SKM-1 (cell line): ENCODE data around the gene CA5A.
A peak's percentile ranks its signal among the peaks of the same experiment; 100 is the strongest.

ENCODE experiments used
- DNase-seq: peaks from one replicate; lab custom pipeline; 2025; ENCODE audit not compliant: unreplicated experiment; lab: John Stamatoyannopoulos, UW

Gene CA5A

DNA sequence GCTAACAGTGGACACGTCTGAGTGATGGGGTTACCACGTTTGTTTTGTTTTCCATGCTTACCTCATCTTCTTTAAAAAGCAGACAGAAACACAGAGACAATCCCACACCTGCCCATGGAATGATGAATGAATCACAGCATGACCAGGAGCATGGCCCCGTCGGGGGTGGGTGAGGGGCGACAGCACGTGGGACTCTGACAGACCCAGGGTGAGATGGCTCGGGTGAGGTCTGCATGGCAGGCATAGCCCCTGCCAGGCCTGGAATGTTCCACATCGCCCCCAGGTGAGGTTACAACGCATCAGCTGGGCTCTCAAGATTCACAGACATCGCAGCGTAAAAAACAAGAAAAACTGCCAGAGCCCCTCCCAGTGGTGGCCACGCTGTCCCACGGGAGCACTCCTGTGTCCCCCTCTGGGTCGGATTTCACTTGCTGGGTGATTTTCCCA, 85.2 kb downstream of the CA5A start:
- no peak for DNase-seq

DNA sequence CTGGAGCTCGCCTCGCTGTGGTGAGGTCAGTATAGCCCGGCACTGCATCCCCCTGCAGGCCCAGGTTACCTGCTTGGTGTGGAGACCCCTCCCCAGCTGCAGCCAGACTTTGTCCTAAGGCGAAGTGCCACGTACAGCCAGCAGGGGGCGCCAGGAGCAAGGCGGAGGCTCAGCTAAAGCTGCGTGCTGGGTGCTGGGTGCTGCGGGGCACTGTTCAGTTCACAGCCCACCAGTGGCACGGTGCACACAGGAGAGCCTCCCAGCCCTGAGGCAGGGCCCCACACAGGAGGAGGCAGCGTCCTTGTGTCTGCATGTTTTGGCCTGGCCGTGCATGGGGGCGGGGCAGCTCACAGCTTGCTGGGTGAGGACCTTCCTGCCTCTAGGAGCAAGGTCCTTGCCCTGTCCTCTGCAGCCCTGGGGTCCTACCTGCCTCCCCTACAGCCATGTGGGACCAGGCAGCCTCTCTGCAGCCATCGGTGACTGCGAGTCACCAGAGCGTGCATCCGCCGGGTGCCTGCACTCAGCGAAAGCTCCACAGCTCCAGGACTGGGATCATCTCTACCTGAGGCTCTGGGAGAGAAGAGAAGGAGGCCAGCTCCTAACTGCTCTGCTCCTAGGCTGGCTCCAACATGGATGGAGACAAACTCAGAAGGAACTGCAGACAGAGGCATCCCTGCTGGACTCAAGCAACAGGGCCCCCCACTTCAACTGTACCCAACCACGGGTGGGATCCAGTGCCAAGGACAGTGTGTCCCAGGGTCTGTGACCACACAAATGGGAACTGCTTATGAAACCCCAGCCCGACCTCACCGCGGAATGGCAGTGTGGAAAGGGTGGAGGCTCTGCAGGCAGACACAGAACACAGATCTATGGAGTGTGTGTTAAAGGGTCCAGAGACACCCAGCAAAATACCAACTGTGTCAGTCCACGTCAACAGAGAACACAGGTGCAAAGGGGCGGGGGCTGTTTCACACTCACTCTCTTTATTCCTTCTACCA, 86.0 kb downstream of the CA5A start:
- peak; percentile 5 for DNase-seq

DNA sequence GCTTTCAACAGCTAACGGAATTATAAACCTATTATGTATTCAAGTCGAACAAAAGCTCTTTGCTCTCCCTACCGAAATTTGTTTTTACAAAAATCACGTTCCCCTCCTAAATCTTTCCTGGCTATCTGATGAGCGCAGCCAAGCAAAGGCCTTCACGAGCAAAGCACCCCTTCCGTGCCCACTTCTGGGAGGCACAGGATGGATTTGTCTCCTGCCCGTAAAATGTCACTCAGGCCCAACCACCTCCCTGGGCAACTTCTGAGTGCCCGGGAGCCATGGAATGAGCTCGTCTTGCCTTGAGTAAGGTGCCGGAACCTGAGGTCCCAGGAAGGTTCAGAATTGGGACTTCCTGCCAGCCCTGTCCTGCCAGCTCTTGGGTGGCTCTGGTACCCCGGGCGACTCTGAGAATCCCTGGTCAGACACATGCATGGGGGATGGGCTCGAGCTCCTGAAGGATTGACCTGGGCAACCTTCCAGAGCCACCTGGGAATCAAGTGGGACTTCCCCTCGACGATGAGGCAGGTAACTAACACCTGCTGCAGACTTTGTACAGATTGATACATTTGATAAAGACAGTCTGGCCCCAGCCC, 86.8 kb downstream of the CA5A start:
- no peak for DNase-seq

DNA sequence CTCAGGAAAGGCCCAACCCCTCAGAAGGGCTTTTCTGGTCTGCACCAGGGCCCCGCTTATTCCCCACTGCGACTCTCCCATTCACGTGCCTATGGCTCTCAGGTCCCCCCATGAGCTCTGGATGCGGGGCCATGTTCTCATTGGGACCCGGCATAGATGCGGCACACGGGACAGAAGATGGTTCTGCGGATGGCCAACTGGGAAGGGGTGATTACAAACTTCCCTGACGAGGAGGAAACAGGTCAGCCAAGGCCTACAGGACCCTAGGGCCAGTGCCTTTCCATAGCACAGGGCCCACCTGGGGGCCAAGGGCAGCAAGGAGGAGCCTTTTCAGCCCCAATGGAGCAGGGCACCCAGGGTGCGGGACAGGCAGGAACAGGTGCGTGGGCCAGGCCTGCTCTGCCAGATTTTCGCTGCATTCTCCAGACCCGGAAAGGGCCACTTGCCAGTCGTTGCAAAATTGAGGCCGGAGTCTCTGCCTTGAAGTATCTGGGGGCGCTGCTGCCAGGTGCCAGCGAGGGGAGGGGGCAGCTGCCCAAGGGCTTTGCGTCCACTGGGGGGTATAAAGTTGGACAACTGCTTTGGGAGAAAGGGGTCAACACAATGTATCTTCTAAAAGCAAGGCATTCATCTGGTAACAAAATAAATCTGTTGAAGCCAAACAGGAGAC, 87.5 kb downstream of the CA5A start:
- DNase-seq: no peak

DNA sequence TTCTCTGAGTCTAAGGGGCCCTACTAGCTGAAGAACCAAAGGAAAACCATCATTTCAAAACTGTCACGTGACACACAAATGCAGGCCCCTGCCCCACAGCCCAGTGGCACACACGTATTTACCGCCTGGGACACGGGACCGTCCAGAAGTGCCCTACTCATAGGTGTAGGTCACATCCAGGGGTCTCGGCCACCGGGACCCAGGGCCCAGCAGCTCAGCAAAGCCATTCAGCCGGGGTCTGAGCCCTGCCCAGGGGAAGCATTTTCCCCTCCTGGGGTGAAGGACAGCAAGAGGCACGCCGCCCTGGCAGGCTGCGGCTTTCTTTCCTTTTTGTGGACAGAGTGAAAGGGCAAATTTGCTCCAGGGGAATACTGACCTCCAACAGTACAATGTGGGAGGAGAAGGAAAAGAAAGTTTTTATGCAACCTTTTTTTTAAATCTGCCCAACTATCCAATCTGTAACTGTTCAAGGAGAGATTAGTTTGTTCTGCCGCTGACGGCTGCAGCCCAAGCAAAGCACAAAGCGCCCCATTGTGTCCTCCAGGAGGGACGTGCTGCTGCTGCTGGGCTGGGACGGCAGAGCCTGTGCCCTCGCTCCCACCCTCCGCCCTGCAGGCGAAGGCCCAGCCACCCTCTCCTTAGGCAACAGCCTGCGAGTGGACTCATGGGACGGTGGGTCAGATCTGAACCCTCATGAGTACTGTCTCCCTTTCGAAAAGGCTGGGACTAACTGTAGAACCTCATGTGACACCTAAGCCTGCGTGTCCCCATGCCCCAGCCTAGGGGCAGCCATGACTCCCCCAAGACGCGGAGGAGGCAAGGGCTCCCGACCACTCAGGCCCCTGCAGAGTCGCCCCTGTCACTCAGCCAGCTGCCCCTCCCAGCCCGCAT, 88.3 kb downstream of the CA5A start:
- DNase-seq: no peak

DNA sequence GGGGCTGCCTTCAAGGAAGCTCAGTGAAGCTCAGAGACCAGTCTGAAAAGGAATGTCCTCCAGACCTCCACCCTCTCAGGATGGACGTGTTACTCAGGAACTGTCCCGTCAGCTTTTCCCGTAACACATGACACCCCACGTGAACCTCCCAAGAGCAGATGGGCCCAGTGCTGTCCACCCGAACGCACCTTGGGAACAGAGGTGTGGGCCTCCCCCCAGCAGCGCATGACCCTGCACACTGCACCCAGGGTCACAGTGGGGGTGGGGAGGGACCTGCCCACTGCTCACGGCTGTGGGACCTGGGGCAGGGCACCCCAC, 88.9 kb downstream of the CA5A start:
- DNase-seq: no peak

DNA sequence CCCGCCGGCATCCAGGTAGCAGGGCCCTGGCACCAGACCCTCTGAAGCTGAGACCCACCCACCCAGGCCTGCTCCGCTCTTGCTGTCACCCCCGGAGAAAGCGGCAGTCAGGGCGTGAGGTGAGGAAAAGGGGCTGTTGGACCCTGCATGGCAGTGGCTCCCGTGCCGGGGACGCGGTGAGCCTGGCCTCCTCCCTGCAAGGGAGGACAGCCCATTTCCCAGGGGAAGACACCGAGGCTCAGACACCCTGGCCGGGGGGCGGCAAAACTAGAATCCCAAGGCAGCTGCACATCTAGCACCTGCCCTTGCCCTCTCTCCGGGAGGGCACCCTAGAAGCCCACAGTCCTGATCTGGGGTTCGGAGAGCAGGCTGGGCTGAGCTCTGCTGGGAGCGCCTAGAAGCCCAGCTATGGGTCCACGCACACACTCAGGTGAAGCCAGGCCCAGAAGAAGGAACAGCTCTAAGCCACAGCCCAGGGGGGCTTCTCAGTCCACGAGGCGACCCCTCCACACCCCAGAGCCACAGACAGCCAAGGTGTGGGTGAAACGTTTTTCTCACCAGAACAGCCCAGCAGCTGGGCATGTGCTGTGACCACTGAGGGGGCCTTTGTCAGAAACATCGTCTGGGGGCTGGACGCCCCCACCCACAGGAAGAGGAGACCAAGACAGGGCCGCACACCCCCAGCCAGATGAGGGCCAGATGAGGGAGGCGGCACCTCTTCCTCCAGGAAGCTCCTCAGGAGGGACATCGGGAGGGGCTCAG, 89.4 kb downstream of the CA5A start:
- no peak for DNase-seq

DNA sequence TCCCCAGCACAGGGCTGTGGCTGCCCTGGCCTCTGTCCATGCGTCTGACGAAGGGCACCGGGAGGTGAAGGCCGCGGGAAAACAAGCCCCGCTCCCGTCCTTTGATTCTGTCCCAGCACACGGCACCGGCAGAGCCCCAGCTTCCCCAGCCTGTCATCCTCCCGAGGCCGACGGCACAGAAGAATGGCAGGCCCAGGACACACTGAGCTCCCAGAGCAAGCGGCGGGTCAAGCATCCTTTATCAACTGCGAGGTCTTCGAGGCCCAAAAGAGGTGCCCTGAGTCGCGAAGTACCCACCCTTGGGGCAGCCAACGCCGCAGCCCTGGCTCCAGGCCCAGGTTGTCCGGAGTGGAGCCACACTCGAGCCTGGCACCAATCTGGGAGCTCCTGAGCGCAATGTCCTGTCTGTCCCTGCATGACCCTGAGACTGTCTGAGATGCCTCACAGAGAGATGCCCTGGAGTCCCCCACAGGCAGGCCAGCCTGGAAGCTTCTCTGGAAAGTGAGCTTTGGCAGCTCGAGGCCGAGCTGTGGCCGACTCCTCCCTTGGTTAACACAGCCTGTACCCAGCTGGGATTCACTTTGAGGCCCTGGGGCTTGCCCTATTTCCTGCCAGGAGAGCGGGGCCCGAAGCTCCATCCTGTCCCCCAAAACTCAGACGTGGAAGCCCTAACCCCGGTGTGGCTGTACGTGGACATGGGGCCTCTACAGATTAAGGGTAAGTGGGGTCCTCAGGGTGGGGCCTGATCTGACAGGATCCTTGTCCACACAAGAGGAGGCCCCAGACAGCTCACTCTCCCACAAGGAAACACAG, 90.3 kb downstream of the CA5A start:
- no peak for DNase-seq

DNA sequence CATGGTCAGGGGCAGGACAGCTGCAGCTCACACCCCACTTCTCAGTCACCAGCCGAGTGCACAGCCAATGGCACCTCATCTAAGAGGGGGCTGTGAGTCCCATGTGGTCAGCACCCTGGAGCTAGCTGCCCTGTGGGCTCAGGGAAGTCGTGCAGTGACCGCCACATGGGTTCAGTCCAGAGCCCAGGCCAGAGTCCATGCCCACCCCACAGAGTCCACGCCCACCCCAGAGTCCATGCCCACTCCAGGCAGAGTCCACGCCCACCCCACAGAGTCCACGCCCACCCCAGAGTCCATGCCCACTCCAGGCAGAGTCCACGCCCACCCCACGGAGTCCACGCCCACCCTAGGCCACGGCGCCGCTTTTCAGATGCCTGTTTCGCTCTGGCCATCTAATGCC, 91.1 kb downstream of the CA5A start:
- DNase-seq: no peak

DNA sequence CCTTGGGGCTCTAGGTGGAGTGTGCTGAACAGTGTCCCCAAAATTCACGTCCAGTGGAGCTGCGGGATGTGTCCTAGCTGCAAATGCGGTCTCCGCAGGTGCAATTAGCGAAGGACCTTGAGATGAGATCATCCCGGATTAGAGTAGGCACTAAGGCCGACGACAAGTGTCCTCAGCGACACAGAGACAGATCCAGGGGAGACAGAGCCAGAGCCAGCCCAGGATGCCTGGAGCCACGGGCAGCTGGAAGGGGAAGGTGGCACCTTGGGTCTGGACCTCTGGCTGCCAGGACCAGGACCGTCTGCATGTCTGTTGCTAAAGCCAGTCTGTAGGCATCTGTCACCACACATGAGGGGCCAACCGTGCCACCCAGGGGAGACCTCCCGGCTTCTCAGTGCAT, 91.5 kb downstream of the CA5A start:
- no peak for DNase-seq

DNA sequence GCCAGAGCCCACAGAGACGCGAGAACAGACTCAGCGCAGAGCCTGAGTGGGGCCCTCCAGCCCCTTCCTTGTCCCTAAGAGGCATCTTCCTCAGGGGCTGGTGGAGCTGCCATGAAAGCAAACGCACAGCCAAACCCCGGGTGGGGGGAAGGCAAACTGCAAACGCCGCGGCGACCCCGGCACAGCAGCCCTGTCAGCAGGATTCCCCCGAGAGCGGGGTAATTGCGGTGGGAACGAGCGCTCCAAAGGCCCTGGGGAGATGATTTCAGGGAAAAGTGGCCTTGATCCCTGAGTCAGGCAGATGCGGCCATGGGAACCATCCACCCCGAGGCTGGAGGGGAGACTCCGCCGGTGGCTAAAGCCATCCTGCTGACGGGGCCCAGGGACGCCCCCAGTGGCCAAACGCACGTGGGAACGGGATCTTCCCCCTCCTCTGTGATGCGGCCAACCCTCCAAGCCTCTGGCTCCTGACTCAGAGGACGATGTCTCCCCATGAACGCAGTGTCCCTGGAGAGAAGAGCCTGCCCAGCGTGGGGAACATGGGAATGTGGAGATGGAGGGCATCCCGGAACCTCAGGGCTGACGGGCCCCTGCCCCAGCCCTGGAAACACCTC, 92.1 kb downstream of the CA5A start:
- DNase-seq: no peak

DNA sequence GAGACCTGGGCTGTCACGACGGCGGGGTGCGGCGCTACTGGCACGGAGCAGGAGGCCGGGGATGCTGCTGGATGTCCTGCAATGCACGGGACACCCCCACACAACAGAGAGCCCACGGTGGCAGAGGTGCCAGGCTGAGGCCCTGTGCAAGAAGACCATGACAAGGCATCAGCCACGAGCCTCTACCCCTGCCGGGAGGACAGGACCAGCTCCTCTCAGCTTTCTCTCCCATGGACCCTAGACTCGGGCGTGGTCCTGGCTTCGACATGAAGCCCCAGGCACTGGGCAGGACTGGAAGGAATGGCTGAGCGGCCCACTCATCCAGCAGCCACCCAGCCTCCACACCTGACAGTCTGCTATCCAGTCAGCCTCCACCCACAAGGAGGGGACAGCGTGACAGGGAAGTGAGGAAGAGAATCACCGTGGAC, 92.6 kb downstream of the CA5A start:
- DNase-seq: no peak

DNA sequence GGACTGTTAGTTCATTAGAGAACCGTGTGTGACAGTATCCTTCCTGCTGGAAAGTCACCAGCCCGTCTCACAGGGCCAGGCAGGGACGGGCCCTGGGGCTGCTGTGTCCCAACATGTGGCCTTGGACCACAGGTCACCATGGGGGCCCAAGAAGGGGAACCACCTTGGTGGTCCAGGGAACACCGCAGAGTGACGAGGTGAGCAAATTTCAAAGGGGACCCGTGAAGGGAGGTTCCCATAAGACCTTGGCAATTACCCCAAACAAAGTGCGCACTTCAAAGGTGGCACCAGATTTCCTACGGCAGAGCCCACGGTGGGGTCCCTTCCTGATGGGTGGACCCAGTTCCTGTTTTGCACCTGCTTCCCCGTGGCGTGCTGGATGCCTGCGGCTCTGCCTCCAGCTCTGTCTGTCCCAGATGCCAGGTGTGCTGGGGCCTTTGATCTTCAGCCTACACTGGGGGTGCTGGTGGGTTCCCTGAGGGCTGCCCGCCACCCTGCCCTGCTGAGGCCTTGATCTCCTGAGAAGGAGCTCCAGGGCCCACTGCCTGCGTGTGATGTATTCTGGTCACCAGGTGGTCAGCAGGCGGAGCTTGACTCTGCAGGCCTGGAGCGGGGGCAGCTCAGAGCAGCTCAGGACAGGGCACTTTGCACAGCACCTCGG, 94.0 kb downstream of the CA5A start:
- no peak for DNase-seq

DNA sequence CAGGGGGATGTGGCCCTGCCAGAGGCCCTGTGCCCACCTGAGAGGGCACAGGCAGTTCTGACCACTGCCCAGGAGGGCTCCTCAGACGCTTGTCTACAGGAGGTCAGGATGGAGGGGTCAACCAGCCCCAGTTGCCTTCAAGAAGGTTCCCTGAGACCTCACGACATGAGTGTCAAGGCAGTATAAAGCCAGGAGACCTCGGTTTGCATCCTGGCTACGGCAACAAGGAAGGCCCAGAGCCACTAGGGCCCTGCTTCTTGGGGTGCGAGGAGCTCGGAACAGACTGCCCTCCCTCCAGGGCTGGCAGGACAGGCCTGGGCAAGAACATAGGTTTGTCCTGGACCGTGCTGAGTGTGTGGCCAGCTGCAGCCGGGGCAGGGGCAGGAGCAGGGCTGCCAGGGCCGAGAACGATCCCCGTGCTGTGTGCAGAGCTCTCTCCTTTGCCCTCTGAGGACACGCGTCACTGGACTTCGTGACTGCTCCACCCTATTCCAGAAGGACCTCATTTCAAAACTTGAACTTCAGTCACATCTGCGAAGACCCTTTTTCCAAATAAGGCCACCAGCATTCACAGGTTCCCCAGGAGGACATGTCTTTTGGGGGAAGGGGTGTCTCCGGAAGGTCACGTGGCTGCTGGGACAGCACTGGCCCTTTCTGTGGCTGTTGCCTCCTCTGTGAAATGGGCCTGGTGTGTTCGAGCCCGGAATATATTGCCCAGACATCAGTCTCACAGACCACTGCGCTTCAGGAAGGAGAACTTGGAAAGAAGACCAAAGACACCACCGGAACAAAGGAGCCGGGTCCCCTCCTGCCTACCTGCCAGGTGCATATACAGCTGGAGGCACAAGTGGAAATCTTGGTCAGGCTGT, 94.8 kb downstream of the CA5A start:
- DNase-seq: no peak

DNA sequence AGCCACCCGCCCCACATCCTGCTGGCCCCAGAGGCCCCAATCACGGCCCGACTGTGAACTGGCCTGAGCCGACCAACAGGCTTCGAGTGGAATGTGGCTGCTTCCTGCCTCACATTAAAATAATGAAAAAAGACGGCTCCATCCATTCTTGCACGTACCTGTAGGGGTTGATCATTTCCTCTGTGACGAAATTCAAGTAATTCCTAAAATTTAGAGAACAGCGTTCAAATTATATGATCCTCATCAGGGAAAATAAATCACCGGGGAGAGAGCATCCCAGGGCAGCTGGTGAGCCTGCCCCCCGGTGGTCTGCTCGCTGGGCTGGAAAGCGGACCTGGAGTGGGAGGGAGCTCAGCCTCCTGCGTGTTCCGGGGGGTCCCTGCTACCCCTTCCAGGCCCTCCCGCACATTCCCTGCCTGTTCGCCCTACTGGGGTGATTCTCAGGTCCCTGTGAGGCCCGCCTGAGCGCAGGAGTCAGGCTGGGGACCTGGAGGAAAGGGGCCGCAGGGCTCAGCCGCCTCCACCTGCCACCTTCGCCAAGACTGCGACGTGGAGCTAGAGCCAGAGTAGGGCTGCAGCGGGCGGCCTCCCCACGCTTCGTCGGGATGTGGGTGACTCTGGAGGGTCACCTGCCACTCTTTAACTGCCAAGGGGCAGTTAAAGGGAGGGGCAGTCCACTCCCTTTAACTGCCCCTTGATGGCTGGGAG, 95.9 kb downstream of the CA5A start:
- DNase-seq: no peak

DNA sequence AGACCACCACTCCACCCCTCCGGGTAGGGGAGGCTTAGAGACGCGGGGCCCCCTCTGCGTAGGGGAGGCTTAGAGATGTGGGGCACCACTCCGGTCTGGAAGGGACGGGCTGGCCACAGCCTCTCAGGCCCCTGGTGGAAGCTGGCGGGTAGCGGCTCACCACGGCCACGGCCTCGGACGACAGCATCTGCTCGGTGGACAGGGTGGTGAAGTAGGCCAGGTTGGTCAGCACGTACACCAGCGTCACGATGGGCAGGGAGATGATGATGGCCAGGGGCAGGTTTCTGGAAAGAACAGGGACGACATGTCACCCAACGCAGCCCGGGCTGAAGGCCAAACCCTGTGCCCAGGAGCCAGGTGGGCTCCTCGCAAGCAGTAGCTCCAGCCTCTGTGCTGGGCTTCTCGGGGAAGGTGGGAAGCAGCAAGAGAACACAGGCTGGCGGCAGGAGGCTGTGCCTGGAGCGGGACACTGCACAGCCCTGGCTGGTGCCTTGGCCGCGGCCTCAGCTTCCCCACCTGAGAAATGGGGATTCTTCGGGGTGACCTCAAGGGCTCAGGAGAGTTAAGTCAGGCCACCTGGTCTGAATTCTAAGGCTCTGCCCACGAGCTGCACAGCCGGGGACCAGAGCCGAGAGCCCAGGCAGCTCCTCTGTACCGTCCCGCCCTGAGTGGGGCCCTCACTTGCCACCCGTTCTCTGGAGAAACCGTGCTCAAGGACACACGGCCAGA, 96.6 kb downstream of the CA5A start:
- DNase-seq: no peak
